ENCODE data around the gene THSD4.

GRCh38 chr15:71337197-71337845 is 222.1 kb downstream of the THSD4 start:
- TF ChIP-seq, protein P1, sequence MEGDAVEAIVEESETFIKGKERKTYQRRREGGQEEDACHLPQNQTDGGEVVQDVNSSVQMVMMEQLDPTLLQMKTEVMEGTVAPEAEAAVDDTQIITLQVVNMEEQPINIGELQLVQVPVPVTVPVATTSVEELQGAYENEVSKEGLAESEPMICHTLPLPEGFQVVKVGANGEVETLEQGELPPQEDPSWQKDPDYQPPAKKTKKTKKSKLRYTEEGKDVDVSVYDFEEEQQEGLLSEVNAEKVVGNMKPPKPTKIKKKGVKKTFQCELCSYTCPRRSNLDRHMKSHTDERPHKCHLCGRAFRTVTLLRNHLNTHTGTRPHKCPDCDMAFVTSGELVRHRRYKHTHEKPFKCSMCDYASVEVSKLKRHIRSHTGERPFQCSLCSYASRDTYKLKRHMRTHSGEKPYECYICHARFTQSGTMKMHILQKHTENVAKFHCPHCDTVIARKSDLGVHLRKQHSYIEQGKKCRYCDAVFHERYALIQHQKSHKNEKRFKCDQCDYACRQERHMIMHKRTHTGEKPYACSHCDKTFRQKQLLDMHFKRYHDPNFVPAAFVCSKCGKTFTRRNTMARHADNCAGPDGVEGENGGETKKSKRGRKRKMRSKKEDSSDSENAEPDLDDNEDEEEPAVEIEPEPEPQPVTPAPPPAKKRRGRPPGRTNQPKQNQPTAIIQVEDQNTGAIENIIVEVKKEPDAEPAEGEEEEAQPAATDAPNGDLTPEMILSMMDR (conservative IDR thresholded peaks at IDR 0.05 in 1 of 2, IDR thresholded peaks at IDR 0.05 in 1 of 2; ENCODE audit: low read depth in 1 of 2, low read length in 2 of 2) = no peak
- no peak for TF ChIP-seq EZH2 (IDR thresholded peaks at IDR 0.05; ENCODE audit: low read length, missing control alignments)

Data from fibroblast of lung (primary cell).